Fibroblast of skin of right quadriceps (primary cell): Measurements from ENCODE around the gene DNAH11.

Source experiments
- DNase-seq: peaks from one replicate; pipeline ENCODE4 v3.0.0-alpha.2; 2013

Gene DNAH11

DNA sequence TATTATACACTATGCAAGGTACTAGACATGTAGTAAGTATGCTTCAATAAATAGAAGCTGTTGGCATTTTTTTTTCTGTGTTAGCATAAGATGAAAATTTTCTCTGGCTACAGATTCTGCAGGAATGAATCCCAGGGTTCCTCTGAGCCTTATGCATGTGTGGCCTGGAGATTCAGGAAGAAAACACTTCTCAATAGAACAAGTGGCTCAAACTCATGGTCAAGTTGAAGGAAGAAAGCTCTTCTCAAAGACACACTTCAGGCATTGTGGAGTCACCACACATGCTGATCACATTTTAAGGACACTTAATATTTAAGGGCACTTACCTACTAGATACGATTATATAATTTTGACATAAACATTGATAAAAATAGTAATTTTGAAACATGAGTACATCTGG, 19.5 kb downstream of the DNAH11 start:
- no peak for DNase-seq

DNA sequence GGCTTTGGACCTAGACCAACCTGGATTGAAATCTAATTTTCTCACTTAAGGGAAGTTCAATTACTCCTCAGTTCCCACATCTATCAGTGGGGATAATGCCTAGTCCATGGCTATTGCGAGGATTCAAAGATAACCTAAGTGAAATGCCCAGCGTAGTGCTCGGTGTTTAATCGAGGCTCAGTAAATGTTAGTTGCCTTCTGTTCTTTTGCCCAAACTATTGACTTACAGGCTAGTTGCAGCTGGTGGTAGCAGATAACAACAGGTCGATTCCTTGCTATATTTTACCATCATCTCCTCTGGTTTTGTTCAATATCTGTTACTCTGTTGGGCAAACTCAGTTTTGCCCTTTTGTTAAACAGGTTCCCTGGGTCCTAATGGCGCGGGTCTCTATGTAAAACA, 22.8 kb downstream of the DNAH11 start:
- DNase-seq: no peak

DNA sequence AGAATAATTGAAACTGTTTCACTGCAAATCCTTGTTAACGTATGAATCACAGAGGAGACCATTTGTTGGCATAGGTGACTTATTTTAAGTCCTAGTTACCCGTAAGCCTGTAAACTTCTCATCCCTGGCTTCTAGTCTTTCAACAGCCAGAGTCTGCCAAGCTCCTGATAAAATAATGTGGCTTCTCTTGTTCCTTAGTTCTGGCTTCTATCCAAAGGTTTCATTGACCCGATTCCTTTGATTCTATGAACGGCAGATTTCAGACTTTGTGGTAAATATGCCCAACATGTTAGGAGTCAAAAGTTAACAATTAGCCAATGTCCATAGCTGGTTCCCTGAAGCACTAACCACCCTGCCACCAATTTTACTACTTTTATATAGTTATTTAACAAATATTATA, 23.3 kb downstream of the DNAH11 start:
- DNase-seq: no peak

DNA sequence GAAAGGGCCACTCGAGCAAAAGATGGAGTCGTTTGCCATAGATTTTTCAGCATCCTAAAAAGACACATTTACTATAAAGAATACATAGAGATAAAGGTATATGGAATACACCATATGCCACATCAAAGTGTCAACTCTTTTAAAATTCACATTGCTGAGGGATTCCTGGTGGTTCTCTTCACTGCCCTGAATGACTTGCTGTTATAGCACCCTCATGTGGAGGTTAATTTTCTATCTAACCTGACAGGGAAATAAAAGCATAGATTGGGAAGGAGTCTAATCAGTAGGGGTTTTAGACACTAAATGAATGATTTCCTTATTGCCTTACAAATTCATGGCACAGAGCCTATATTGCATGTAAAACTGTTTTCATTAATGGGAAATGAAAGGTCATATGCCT, 25.9 kb downstream of the DNAH11 start:
- no peak for DNase-seq

DNA sequence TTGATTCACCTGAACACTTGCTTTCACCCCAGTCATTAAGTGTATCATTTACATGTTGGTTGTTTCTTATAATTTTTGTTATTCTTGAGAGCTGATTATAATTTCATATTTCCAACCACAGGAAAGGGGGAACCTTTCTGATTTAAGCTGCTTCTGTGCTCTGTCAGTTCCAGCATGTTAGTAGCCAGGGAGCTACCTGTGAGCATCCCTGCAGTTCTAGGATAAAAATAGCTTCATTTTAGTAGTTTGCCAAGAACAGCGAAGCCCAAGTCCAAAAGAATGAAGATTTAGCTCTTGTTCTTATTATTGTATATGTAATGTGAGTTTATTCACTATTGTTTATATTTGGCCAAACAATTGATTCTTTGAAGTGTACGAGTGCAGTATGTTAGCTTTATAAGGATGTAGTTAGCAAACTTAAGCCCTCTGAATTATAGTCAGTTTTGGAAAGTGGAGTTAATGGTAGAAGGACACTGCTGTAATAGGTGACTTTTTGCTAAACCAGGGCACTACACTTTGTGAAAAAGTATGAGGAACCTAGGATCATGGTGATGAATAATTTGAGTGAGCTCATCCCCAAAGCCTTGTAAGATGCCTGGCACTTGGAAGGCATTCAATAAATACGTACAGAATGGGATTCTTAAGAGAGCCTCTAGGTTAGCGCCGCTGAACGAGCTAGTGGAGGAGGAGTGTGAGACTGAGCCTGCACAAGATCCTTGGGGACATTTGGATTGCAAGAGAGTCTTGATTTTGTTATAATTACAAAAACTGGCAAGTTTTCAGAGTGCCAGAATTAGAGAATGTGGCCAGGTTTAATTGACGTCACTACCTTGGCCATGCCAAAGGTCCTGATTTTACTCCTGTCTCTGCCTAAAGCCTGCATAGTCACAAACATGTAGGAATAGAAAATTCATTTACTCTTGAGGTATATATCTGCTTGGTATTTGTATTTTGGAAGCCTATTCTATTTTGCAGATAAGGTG, 29.8 kb downstream of the DNAH11 start:
- DNase-seq: no peak

DNA sequence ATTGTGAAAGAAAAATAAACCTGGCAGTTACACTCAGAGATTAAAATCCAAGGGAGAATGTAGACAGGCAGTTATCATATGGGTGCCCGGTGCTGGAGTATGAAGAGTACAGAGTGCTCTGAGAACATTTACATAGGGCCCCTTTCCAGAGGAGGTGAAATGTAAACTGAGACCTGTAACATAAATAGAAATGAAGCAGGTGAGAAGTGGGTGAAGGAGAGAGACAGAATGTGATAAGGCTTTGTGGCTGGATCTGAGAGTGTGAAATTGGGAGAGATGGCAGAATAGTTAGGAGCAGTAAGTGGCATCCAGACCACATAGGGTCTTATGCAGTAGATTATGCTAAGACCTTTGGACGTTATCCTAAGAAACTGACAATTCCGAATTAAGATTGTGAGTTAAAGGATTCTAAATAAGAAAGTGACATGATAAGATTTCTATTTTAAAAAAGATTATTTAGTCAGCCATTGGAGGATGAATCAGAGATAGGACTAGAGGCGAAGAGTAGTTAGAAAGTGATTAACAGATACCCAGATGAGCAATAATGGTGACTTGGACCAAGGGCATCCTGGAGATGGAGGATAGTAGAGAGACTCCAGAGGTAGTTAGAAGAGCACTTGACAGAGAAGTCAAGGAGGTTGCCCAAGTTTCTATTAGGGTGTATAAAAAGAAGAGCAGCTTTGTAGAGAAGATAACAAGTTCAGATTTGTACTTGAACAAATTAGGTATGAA, 36.7 kb downstream of the DNAH11 start:
- no peak for DNase-seq

DNA sequence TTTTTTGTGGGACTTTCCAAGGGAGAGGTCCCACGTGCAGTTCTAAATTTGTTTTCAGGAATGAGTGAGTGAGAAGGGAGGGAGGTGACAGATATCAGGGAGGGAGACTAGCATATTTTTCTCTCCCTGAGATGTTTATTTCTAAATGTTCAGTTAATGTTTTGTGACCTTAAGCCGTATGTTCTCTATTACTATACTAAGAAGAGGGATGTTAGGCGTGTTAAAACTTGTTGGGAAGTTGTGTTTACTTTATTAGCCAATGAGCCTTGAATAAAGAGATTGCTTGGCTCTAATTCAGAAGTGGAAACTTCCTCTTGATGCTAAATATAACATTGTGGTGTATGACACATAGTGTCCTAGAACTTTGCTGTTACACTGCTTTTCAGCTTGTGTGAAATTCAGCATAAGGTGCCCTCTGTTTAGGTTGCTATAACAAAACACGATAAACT, 37.3 kb downstream of the DNAH11 start:
- no peak for DNase-seq

DNA sequence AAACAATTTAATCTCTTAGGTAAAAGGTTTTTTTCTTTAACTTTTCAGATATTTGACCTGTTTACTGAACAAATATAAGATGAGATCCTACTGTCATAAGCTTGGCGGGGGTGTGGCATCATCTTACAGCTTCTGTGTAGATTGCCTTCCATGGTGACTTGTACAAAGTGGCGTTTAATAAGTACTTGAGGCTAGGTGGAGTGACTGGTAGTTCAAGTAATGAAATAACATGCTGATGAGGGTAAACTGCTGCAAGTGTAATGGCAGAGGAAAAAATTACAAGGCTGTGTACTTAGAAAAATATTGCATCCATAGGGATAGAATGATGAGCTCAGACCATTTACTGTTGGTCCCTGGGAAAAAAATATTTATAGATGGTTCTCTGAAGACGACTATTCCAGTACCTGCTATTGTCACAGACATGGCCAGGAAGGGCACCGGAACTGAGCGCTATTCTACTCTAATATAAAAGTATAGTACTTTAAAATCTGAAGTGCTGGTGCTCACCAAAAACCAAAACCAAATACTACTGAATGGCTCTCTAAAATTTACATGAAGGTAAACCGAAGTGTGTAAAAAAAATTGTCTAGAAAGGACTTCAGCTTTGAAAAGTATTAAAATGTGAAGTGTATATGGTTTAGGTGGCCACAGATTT, 42.4 kb downstream of the DNAH11 start:
- no peak for DNase-seq

DNA sequence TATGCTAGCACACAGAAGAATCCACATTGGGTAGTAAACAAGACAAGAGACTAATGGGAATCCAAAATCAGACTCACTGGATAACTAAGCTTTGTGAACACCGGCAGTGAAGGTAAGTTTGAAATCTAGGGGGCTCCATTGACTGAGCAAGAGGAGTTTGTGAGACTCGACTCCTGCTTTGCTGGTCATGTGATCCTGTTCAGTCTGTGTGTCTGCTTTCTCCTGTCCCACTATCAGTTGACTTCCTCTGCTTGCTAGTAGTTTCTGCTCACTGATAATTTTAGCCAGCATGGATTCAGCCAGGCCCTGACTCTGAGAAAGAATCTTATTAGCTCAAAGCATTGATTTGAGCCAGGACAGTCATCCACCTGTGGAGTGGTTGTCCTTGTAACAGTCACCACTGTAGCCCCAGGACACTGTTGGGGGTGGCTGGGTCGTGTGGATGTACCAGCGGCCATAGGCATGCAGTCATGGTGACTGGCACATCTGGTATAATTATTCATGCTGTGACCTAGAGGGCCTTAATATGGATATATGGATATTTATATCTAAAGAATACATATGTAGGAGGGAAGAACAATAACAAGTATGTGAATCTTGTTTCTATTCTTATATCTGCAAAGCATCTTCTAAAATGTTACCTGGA, 44.4 kb downstream of the DNAH11 start:
- DNase-seq: no peak

DNA sequence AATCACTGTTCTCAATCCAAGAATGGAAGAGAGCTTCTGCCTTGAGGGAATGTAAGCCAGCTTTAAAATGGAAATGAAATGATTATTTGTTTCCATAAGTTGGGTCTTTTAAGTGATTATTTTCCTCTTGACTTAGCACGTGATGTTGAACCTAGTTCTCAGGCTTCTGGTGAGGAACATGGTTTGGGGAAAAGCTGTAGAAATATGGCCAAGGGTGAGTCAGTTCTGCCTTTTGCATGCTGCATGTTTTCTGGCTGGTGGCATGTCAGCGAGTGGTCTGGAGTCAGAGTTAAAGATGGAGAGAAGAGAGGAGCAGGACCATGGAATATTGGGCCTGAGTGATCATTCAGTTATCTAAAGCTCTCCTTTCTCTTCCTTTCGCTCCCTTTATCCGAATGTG, 54.0 kb downstream of the DNAH11 start:
- DNase-seq: no peak

DNA sequence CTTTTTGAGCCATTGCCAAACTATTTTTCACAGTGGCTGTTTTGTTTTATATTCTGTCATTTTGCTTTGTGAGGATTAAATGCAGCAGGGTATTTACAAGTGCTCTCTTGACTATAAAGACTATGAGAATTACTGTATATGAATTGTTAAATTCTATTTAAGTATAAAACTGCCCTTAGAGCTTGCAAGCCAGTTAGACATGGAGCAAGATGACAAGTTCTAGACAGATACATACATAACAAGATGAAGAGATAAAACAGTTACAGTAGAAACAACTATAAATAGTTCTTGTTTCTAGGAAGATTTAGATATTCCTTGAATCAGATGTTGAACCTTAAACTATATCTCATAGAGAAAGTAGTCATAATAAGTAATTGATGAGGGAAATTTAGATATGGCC, 60.6 kb downstream of the DNAH11 start:
- DNase-seq: no peak

DNA sequence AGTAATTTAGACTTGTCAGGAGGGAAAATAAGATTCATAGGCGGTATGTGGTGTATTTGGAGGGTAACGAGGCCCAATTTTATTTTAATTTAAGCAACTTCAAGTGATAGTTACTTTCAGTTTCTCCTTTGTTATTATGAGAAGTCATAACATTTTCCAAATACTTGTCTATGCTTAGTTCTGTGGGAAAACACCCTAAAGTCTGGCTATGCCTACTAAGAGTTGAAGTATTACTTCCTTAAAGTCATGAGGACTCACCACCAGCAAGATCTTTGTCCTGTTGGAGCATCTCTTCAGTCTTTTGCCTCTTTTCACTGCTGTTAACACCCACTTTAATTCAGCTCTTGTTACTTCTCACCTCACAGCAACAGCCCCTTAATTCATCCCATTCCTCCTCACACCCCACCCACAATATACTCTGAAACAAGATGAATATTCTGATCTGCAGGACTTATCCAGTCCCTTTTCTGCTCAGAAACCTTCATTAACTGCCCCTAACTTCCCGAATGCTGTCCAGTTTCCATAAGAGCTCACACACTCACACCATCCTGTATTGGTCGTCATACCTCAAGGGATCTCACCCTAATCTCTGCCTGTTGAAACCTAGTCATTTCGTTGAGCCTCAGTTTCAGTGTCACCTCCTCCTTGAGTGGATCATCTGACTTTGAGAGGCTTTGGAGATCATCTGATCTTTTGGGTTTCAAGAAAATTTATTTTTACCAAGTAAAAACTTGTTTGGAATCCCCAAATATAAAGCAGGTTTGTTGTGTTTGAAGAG, 61.3 kb downstream of the DNAH11 start:
- DNase-seq: no peak

DNA sequence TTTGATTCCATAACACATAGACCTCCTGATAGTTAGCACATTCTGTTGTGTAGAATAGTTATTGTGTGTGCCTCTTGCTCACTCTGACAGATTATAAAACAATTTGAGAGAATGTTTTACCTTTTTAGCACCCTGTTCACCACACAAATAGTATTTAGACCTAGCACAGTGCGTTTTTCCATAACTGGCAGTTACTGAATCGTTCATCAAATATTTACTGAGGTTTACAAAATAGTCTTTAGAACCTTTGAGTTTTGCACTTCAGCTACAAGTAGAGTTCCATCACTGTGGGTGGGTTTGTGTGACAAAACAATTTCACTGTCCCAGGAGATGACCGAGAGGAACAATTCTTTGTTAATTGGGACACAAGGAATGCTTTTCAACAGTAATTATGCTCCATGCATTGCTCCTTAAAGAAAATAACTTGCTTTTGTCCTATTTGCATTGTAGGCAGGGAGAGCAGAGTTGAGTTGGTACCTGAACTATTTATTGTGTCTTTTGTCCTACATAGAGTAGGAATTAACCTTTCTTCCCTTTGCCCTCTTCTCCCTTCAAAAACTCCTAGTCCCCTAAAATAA, 62.3 kb downstream of the DNAH11 start:
- no peak for DNase-seq

DNA sequence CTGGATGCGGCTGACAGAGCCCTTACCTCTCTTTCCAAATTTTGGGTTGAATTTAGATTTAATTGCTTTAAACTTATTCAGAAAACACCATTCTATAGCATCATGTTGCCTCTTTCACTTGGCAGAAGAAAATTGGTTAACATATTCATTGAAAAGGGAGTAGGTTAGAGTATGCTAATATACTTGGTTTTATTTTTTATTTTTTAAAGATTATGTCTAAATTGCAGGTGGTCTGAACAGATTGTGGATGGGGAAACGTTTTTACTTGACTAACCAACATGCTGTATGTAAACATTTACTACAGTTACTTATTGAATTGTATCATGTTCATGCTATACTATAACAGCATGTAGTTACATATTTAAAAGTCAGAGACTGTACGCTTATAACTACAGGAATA, 65.6 kb downstream of the DNAH11 start:
- DNase-seq: no peak

DNA sequence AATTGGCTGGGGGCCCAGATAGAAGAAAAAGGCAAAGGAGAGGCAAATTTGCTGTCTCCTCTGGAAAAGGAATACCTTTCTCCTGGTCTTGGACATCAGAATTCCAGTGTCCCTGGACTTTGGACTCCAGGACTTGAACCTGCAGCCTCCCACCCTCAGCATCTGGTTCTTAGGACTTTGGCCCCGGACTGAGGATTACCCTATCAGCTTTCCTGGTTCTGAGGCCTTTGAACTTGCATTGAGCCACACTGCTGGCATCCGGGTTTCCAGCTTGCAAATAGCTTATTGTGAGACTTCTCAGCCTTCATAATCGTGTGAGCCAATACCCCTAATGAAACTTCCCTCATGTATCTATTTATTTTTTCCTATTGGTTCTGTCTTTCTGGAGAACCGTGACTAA, 68.3 kb downstream of the DNAH11 start:
- DNase-seq: no peak

DNA sequence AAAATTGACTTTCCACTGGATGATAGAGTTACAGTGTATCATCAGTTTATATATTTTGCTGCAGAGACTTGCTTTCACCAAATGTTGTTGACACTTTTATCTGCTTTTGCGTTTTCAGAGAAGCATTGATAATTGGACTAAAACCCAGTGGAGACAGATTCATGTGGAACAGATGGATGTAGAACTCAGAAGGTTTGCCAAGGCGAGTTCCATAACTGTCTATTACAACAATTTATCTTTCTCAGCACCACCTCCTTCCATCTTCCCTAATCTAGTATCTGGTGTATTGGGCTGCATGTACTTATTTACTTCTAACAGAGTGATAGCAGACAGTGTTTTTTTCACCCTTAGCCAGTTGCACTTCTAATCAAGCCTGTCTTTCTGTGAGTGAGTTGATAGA, 73.3 kb downstream of the DNAH11 start:
- no peak for DNase-seq

DNA sequence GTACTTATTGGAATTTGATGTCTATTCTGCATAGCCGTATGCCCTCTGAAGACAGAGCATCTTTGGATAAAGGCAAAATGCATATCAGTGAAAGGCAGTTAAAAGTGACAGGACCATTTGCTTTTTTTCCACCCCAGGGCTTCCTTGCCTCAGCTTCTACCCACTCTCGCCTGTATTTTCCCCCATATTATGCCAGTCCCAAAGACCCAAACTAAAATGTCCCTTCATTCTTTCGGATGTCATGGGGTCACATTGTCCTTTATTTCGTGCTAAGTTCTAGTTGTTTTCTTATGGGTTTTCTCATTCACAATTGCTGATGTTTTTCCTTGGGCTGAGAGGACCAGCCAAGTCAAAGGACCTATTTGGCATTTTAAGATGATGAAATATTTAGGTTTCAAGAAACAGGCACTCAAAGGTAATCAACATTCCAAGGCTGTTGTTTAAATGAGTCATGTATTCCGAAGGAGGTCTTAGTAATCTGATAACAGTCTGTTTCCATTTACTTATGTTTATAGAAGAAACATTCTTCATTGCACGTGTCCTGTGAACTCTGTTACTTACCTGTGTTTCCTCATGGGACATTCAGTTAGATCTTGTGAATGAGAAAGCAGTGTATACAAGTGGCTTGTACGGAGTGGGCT, 74.1 kb downstream of the DNAH11 start:
- DNase-seq: peak; percentile 11

DNA sequence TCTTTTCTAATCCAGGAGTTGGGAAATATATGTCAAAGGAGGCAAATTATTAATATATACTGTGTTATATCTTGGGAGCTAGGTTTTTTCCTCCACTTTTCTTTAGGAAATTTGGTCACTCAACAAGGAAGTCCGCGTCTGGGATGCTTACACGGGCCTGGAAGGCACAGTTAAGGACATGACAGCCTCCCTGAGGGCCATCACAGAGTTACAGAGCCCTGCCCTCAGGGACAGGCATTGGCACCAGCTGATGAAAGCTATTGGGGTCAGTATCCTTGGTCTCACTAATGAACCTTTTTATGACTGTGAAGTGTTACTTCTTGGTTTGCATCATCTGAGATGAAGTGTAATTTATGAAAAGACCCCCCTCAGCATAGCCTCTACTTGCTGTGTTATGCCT, 74.7 kb downstream of the DNAH11 start:
- no peak for DNase-seq

DNA sequence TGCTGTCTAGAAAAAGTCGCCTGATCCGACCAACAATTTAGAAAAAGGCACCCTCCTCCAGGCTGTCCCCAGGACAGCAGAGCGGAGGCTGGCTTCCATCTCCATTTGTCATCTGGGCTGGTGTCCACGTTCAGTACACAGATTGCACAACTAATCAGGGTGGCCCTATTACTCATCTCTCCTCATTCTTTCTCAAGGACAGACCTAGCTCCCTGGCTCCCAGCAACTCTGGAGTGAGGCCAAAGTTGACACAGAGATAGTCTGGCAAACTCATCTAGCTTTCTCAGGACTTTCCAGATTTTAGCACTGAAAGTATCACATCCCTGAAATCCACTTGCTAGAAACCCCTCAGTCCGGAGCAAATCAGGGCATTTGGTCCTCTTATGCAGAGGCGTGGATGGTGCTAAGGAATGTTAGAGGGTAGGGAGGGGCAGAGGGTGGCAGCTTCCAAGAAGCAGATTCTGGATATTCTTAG, 75.1 kb downstream of the DNAH11 start:
- DNase-seq: peak; percentile 33

DNA sequence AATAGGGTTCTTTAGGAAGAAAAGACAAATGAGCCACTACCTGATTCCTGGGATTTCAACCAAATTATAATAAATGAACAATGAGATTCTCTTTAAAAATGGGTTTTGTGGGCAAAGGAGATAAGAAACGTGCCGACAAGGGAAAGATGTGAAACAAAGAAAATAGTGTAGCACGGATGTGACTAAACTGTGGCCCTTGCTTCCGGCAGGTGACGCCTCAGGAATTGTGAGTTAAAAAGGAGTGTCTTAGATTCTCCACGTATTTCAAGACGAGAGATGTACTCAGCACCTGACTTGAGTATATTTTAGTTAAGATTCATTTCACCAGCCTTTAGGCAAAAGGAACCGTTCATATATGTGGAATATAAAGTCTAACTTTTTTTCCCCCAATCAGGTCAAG, 75.9 kb downstream of the DNAH11 start:
- DNase-seq: no peak

DNA sequence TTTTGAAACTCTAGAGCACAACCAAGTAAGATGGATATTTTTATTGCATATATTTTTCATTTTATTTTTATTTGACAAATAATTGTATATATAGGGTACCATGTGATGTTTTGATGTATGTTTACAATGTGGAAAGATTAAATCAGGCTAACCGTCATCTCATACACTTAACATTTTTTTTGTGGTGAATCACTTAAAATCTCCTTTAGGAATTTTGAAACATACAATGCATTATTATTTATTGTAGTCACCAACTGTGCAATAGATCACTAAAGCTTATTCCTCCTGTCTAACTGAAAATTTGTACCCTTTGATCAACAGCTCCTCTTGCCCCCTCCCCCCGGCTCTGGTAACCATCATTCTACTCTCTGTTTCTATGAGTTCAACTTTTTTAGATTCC, 77.2 kb downstream of the DNAH11 start:
- DNase-seq: no peak
